Measurements from ENCODE around the gene TMX2.
"Not testable (repeated sequence)": the region's sequence is repeated elsewhere in the genome, so short reads cannot be mapped to it uniquely, and the experiment has no call there.

The TMX2 gene

GRCh38 chr11:57713835-57714234 is 1.4 kb downstream of the TMX2 start:
- no peak for TF ChIP-seq CTCF (conservative IDR thresholded peaks at IDR 0.05; ENCODE audit: low read length)
- no peak for DNase-seq (ENCODE audit: low read depth)
- H3K4me3 ChIP-seq (ENCODE audit: low read length): peak overlapping the region; percentile 100

- not testable (repeated sequence) for DNase-seq (ENCODE audit: low read depth); H3K4me3 ChIP-seq (ENCODE audit: low read length)
Observed at GRCh38 chr11:57716726-57717125, 4.3 kb downstream of the TMX2 start.

GRCh38 chr11:57727185-57727584 is 14.8 kb downstream of the TMX2 start:
- H3K4me3 ChIP-seq (ENCODE audit: low read length): no peak overlapping the region
- no peak for TF ChIP-seq CTCF (conservative IDR thresholded peaks at IDR 0.05; ENCODE audit: low read length)
- DNase-seq (ENCODE audit: low read depth): no peak

- no peak for TF ChIP-seq CTCF (conservative IDR thresholded peaks at IDR 0.05; ENCODE audit: low read length)
- no peak overlapping the region for H3K4me3 ChIP-seq (ENCODE audit: low read length)
- no peak for DNase-seq (ENCODE audit: low read depth)
Observed at GRCh38 chr11:57728829-57729228, 16.4 kb downstream of the TMX2 start.

GRCh38 chr11:57729479-57729878 is 17.1 kb downstream of the TMX2 start:
- no peak for TF ChIP-seq CTCF (conservative IDR thresholded peaks at IDR 0.05; ENCODE audit: low read length)

GRCh38 chr11:57732661-57733060 is 20.3 kb downstream of the TMX2 start:
- no peak for TF ChIP-seq CTCF (conservative IDR thresholded peaks at IDR 0.05; ENCODE audit: low read length)
- no peak for DNase-seq (ENCODE audit: low read depth)
- no peak overlapping the region for H3K4me3 ChIP-seq (ENCODE audit: low read length)

More at GRCh38 chr11:57729479-57729878, 17.1 kb downstream of the TMX2 start:
- DNase-seq (ENCODE audit: low read depth): no peak
- H3K4me3 ChIP-seq (ENCODE audit: low read length): no peak overlapping the region

- no peak for DNase-seq (ENCODE audit: low read depth)
- no peak for TF ChIP-seq CTCF (conservative IDR thresholded peaks at IDR 0.05; ENCODE audit: low read length)
- no peak overlapping the region for H3K4me3 ChIP-seq (ENCODE audit: low read length)
Observed at GRCh38 chr11:57735619-57736298, 23.4 kb downstream of the TMX2 start.

Data from AG10803 (cell line).